HG02870 (cell line): ENCODE results near the gene SMAD5.
A peak's percentile ranks its signal among the peaks of the same experiment; 100 is the strongest.

Experiments used
- ATAC-seq: cut with Tn5 transposase; IDR thresholded peaks from one replicate; pipeline ENCODE4 v1.9.1; 2021; ENCODE audit warnings: mild to moderate bottlenecking, moderate library complexity; ENCODE audit not compliant: unreplicated experiment

Gene SMAD5

GRCh38 chr5:136153581-136154236 lies 21.1 kb downstream of the SMAD5 start:
- ATAC-seq: no peak

- ATAC-seq: no peak
Measured at GRCh38 chr5:136155078-136155477, 22.4 kb downstream of the SMAD5 start.

- no peak for ATAC-seq
Measured at GRCh38 chr5:136155761-136156160, 23.1 kb downstream of the SMAD5 start.

GRCh38 chr5:136157514-136157913 lies 24.9 kb downstream of the SMAD5 start:
- no peak for ATAC-seq

- no peak for ATAC-seq
Measured at GRCh38 chr5:136159457-136159856, 26.8 kb downstream of the SMAD5 start.

- ATAC-seq: no peak
Measured at GRCh38 chr5:136162008-136162407, 29.4 kb downstream of the SMAD5 start.

GRCh38 chr5:136164226-136164625 lies 31.6 kb downstream of the SMAD5 start:
- no peak for ATAC-seq

- ATAC-seq: peak; percentile 86
Measured at GRCh38 chr5:136166909-136167308, 34.3 kb downstream of the SMAD5 start.

GRCh38 chr5:136169218-136169617 lies 36.6 kb downstream of the SMAD5 start:
- ATAC-seq: no peak

- ATAC-seq: peak; percentile 80
Measured at GRCh38 chr5:136174021-136174659, 41.5 kb downstream of the SMAD5 start.

- ATAC-seq: no peak
Measured at GRCh38 chr5:136182618-136183017, 50.0 kb downstream of the SMAD5 start.

- no peak for ATAC-seq
Measured at GRCh38 chr5:136185974-136186665, 53.5 kb downstream of the SMAD5 start.

GRCh38 chr5:136186796-136187195 lies 54.2 kb downstream of the SMAD5 start:
- ATAC-seq: no peak

- ATAC-seq: no peak
Measured at GRCh38 chr5:136188859-136189258, 56.2 kb downstream of the SMAD5 start.

- ATAC-seq: no peak
Measured at GRCh38 chr5:136190091-136190720, 57.6 kb downstream of the SMAD5 start.

- ATAC-seq: no peak
Measured at GRCh38 chr5:136190904-136191303, 58.3 kb downstream of the SMAD5 start.

GRCh38 chr5:136191304-136192014 lies 58.8 kb downstream of the SMAD5 start:
- no peak for ATAC-seq

GRCh38 chr5:136192015-136192525 lies 59.4 kb downstream of the SMAD5 start:
- no peak for ATAC-seq

- ATAC-seq: no peak
Measured at GRCh38 chr5:136192526-136193321, 60.1 kb downstream of the SMAD5 start, which contains the start of gene SMIM32. Gene SMIM32, minus strand, starts transcription at chr5:136193162. Its CDS starts 638 bp downstream, at chr5:136192524.
